ENCODE results near the gene CTRB2.

The CTRB2 gene

DNA sequence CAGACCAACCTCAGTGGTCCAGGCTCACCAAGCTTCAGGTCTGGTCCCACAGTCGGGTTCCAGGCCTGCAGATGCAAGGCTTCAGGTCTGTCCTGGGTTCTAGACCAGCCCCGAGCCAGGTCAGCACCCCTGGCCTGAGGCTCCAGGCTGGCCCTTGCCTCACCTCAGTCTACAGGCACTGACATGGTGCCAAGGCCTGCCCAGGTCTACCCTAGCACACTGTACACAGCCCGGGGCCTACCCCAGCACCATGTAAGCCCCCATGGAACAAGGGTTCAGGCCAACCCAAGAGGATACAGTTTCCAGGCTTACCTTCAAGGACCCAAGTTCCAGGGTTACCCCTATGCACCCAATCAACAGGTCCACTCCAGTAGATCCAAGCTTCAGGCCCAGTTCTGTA, 31.9 kb downstream of the CTRB2 start:
- no peak for DNase-seq (ENCODE audit: low read depth in 2 of 2)

GRCh38 chr16:75172578-75172977, 34.4 kb downstream of the CTRB2 start:
- DNase-seq (ENCODE audit: low read depth in 2 of 2): no peak

DNA sequence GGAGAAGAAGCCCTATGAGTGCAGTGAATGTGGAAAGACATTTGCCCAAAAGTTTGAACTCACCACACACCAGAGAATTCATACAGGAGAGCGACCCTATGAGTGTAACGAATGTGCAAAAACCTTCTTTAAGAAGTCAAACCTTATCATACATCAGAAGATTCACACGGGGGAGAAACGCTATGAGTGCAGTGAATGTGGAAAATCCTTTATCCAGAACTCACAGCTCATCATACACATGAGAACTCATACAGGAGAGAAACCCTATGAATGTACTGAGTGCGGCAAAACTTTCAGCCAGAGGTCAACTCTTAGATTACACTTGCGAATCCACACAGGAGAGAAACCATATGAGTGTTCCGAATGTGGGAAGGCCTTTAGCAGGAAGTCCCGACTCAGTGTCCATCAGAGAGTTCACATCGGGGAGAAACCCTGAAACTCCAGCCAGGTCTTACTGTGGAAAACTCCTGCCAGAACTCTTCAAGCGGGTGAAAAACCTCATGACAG, 37.0 kb downstream of the CTRB2 start:
- DNase-seq (ENCODE audit: low read depth in 2 of 2): no peak

DNA sequence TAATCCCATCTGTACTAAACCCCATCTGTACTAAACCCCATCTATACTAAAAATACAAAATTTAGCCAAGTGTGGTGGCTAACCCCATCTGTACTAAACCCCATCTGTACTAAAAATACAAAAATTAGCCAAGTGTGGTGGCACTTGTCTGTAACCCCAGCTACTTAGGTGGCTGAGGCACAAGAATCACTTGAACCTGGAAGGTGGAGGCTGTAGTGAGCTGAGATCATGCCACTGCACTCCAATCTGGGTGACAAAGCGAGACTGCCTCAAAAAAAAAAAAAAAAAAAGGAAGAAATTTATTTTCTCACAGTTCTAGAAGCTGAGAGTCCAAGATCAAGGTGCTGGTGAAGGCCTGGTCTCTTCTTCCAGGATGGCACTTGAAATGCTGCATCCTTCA, 46.6 kb downstream of the CTRB2 start:
- DNase-seq (ENCODE audit: low read depth in 2 of 2): no peak
